Measurements from ENCODE around the gene PLPP4.

Gene PLPP4

GRCh38 chr10:120457431-120458172, 575 bp downstream of the PLPP4 start:
- no peak for DNase-seq

GRCh38 chr10:120458432-120458831, 1.4 kb downstream of the PLPP4 start:
- DNase-seq: no peak

- DNase-seq: no peak
Observed at GRCh38 chr10:120459185-120459584, 2.2 kb downstream of the PLPP4 start.

- no peak for DNase-seq
Observed at GRCh38 chr10:120460186-120460585, 3.2 kb downstream of the PLPP4 start.

- no peak for DNase-seq
Observed at GRCh38 chr10:120460776-120461175, 3.7 kb downstream of the PLPP4 start.

GRCh38 chr10:120462018-120462682, 5.1 kb downstream of the PLPP4 start:
- no peak for DNase-seq

- DNase-seq: no peak
Observed at GRCh38 chr10:120465138-120465537, 8.1 kb downstream of the PLPP4 start.

GRCh38 chr10:120466006-120466405, 9.0 kb downstream of the PLPP4 start:
- no peak for DNase-seq

- no peak for DNase-seq
Observed at GRCh38 chr10:120473593-120473992, 16.6 kb downstream of the PLPP4 start.

GRCh38 chr10:120474956-120475355, 17.9 kb downstream of the PLPP4 start:
- no peak for DNase-seq

- no peak for DNase-seq
Observed at GRCh38 chr10:120475844-120476791, 19.1 kb downstream of the PLPP4 start.

- no peak for DNase-seq
Observed at GRCh38 chr10:120477021-120477742, 20.2 kb downstream of the PLPP4 start.

- no peak for DNase-seq
Observed at GRCh38 chr10:120477743-120478141, 20.7 kb downstream of the PLPP4 start.

GRCh38 chr10:120478386-120478785, 21.4 kb downstream of the PLPP4 start:
- DNase-seq: no peak

- no peak for DNase-seq
Observed at GRCh38 chr10:120479506-120479905, 22.5 kb downstream of the PLPP4 start.

- no peak for DNase-seq
Observed at GRCh38 chr10:120480065-120480600, 23.1 kb downstream of the PLPP4 start.

GRCh38 chr10:120480848-120481247, 23.8 kb downstream of the PLPP4 start:
- no peak for DNase-seq

GRCh38 chr10:120483006-120483405, 26.0 kb downstream of the PLPP4 start:
- no peak for DNase-seq

- DNase-seq: no peak
Observed at GRCh38 chr10:120483651-120484301, 26.7 kb downstream of the PLPP4 start.

GRCh38 chr10:120485946-120486345, 28.9 kb downstream of the PLPP4 start:
- no peak for DNase-seq

- no peak for DNase-seq
Observed at GRCh38 chr10:120486671-120487205, 29.7 kb downstream of the PLPP4 start.

- no peak for DNase-seq
Observed at GRCh38 chr10:120490288-120490687, 33.3 kb downstream of the PLPP4 start.
